HG02981 (cell line): ENCODE measurements around the gene FLT3LG.
"Not testable (repeated sequence)": the region's sequence is repeated elsewhere in the genome, so short reads cannot be mapped to it uniquely, and the experiment has no call there.

Source experiments
- ATAC-seq: cut with Tn5 transposase; IDR thresholded peaks from one replicate; pipeline ENCODE4 v1.9.1; 2021; ENCODE audit warnings: mild to moderate bottlenecking, moderate library complexity; ENCODE audit not compliant: unreplicated experiment

FLT3LG gene

GRCh38 chr19:49461130-49461529, 12.9 kb upstream of the FLT3LG start:
- ATAC-seq, result not testable (repeated sequence)

- no peak for ATAC-seq
Measured at GRCh38 chr19:49461656-49462055, 12.4 kb upstream of the FLT3LG start.

- ATAC-seq, result no peak
Measured at GRCh38 chr19:49462492-49462891, 11.5 kb upstream of the FLT3LG start.

GRCh38 chr19:49463960-49464740, 9.9 kb upstream of the FLT3LG start:
- no peak for ATAC-seq

- no peak for ATAC-seq
Measured at GRCh38 chr19:49465371-49465770, 8.6 kb upstream of the FLT3LG start.

- no peak for ATAC-seq
Measured at GRCh38 chr19:49468199-49468598, 5.8 kb upstream of the FLT3LG start.

- peak; percentile 75 for ATAC-seq
Measured at GRCh38 chr19:49468746-49469447, 5.1 kb upstream of the FLT3LG start.

GRCh38 chr19:49469828-49470614, 4.0 kb upstream of the FLT3LG start:
- ATAC-seq, result peak; percentile 43

- no peak for ATAC-seq
Measured at GRCh38 chr19:49470615-49470978, 3.4 kb upstream of the FLT3LG start.

- no peak for ATAC-seq
Measured at GRCh38 chr19:49472936-49473335, 1.1 kb upstream of the FLT3LG start.

- not testable (repeated sequence) for ATAC-seq
Measured at GRCh38 chr19:49473501-49473867, 531 bp upstream of the FLT3LG start.

- no peak for ATAC-seq
Measured at GRCh38 chr19:49474542-49474924, 518 bp downstream of the FLT3LG start.

GRCh38 chr19:49475191-49475917, 1.3 kb downstream of the FLT3LG start:
- ATAC-seq, result no peak

GRCh38 chr19:49475995-49476880, 2.2 kb downstream of the FLT3LG start:
- no peak for ATAC-seq

- ATAC-seq, result no peak
Measured at GRCh38 chr19:49479975-49480628, 6.1 kb downstream of the FLT3LG start.

GRCh38 chr19:49481020-49481683, 7.1 kb downstream of the FLT3LG start:
- ATAC-seq, result no peak

GRCh38 chr19:49486232-49486631, 12.2 kb downstream of the FLT3LG start:
- ATAC-seq, result no peak

- ATAC-seq, result no peak
Measured at GRCh38 chr19:49486710-49487276, 12.8 kb downstream of the FLT3LG start.
